IMR-90 (cell line): ENCODE measurements around the gene MAP3K5.

Source experiments
- BHLHE40 ChIP-seq: fragments of 150-350 bp; IDR thresholded peaks from 2 replicates; pipeline ENCODE4 v1.6.1; 2016; ENCODE audit warnings: mild to moderate bottlenecking, low read depth, low read length
- CEBPB ChIP-seq: IDR thresholded peaks from 2 replicates; pipeline ENCODE4 v1.6.1; 2012; ENCODE audit warnings: low read depth, low read length, improper control_type of control experiment
- CTCF ChIP-seq: conservative IDR thresholded peaks from 2 replicates; pipeline ENCODE4 v1.5.1; 2012; ENCODE audit warnings: mild to moderate bottlenecking, low read depth, low read length, improper control_type of control experiment
- MAFK ChIP-seq: IDR thresholded peaks from 2 replicates; pipeline ENCODE4 v1.6.1; 2012; ENCODE audit warnings: low read depth, low read length, improper control_type of control experiment
- POLR2A ChIP-seq: IDR thresholded peaks from 2 replicates; pipeline ENCODE4 v1.6.1; 2012; ENCODE audit warnings: mild to moderate bottlenecking, low read depth, low read length
- RAD21 ChIP-seq: IDR thresholded peaks from 2 replicates; pipeline ENCODE4 v1.6.1; 2012; ENCODE audit warnings: low read length, improper control_type of control experiment
- RCOR1 ChIP-seq: IDR thresholded peaks from 2 replicates; pipeline ENCODE4 v1.6.1; 2012; ENCODE audit warnings: mild to moderate bottlenecking, low read length, improper control_type of control experiment; ENCODE audit not compliant: insufficient replicate concordance
- RFX5 ChIP-seq: IDR thresholded peaks from 2 replicates; pipeline ENCODE4 v1.8.0; 2012; ENCODE audit warnings: low read depth, mild to moderate bottlenecking, low read length, moderate library complexity

GRCh38 chr6:136612666-136613389 lies 179.4 kb downstream of the MAP3K5 start:
- TF ChIP-seq BHLHE40 (no peak), RCOR1 (no peak), POLR2A (no peak), MAFK (no peak), CTCF (no peak), RFX5 (no peak), CEBPB (no peak), RAD21 (no peak)
